Peyer's patch (tissue), 4 donors: ENCODE measurements around the gene ABI3. TPM values are rescaled to one million over a fixed set of nuclear protein-coding genes. Genes with fewer than 3 reads are reported as not detected.

Source experiments
- DNase-seq, 3 donors: peaks; one replicate each; pipeline ENCODE4 v3.0.0-alpha.2; 2017 to 2019
- H3K27ac ChIP-seq, 4 donors: fragments of 200-600 bp; sonication (generic); one replicate each; pipeline ENCODE4 v1.5.1; 2016 to 2019
- H3K27me3 ChIP-seq, 2 donors: fragments of 200-600 bp; sonication (generic); one replicate each; pipeline ENCODE4 v1.5.1; 2019
- H3K36me3 ChIP-seq, 3 donors: fragments of 200-600 bp; sonication (generic); one replicate each; pipeline ENCODE4 v1.5.1; 2016 to 2019
- H3K4me1 ChIP-seq, 4 donors: fragments of 200-600 bp; sonication (generic); one replicate each; pipeline ENCODE4 v1.5.1; 2016 to 2019
- H3K4me3 ChIP-seq, 4 donors: fragments of 200-600 bp; sonication (generic); 1 replicate in 3 of 4; 2 replicates in 1 of 4; pipeline ENCODE4 v1.5.1; 2016 to 2019; ENCODE audit warnings: mild to moderate bottlenecking in 1 of 4
- H3K9me3 ChIP-seq, 4 donors: fragments of 200-600 bp; sonication (generic); one replicate each; pipeline ENCODE4 v1.5.1; 2016 to 2019; ENCODE audit warnings: mild to moderate bottlenecking in 1 of 4
- POLR2A ChIP-seq, 2 donors: fragments of 450-650 bp; IDR thresholded peaks; one replicate each; pipeline ENCODE4 v1.5.1; 2017; ENCODE audit warnings: antibody characterized with exemption in 2 of 2, mild to moderate bottlenecking in 2 of 2, moderate library complexity in 2 of 2
- total RNA-seq, 4 donors: library from RNA; depleted of rRNA; stranded (reverse); fragments of >200 nt; gene quantifications; one replicate each; pipeline ENCODE4 v1.1.0, GENCODE V29; 2016
- TF ChIP-seq, protein P1 (sequence below), 6 experiments: fragments of 450-650 bp in 4 of 6; fragments of 200-600 bp in 2 of 6; sonication (generic) in 1 of 6; IDR thresholded peaks; one replicate each; pipeline ENCODE4 v1.5.1; 2017 to 2019; ENCODE audit warnings: antibody characterized with exemption in 6 of 6, mild to moderate bottlenecking in 3 of 6, moderate library complexity in 1 of 6

Gene ABI3
- total RNA-seq, 4 donors from 2014 or later, result 4.9 to 50.3 (median 8.9) TPM

DNA sequence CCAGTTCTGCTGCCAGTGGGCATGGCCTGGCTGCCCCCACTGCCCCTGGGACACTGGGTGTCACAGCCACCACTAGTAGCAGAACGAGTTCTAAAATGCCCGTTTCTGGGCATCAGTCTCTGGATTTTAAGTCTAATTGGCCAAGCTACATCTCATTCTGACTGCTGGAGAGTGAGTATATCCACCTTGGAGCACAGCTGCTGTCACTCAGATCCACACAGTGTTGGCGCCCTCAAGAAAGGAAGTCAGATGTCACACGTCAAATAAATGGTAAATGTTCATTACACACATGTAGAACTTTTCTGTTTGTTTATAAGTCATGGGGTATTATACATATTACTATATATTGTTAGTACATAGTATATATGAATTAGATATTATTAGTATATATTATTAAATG, 19.6 kb upstream of the ABI3 start:
- no peak for TF ChIP-seq POLR2A (IDR thresholded peaks at IDR 0.05)
- TF ChIP-seq, protein P1, sequence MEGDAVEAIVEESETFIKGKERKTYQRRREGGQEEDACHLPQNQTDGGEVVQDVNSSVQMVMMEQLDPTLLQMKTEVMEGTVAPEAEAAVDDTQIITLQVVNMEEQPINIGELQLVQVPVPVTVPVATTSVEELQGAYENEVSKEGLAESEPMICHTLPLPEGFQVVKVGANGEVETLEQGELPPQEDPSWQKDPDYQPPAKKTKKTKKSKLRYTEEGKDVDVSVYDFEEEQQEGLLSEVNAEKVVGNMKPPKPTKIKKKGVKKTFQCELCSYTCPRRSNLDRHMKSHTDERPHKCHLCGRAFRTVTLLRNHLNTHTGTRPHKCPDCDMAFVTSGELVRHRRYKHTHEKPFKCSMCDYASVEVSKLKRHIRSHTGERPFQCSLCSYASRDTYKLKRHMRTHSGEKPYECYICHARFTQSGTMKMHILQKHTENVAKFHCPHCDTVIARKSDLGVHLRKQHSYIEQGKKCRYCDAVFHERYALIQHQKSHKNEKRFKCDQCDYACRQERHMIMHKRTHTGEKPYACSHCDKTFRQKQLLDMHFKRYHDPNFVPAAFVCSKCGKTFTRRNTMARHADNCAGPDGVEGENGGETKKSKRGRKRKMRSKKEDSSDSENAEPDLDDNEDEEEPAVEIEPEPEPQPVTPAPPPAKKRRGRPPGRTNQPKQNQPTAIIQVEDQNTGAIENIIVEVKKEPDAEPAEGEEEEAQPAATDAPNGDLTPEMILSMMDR (IDR thresholded peaks at IDR 0.05), result no peak
- DNase-seq, result no peak
- Histone ChIP-seq H3K9me3 (no peaks in the 10 kb centered on the region), H3K27ac (peak overlapping the region in 2 of 4 donors; percentile 43 to 61), H3K36me3 (no peaks in the 10 kb centered on the region), H3K27me3 (no peaks in the 10 kb centered on the region), H3K4me3 (no peak overlapping the region), H3K4me1 (no peaks in the 10 kb centered on the region)

DNA sequence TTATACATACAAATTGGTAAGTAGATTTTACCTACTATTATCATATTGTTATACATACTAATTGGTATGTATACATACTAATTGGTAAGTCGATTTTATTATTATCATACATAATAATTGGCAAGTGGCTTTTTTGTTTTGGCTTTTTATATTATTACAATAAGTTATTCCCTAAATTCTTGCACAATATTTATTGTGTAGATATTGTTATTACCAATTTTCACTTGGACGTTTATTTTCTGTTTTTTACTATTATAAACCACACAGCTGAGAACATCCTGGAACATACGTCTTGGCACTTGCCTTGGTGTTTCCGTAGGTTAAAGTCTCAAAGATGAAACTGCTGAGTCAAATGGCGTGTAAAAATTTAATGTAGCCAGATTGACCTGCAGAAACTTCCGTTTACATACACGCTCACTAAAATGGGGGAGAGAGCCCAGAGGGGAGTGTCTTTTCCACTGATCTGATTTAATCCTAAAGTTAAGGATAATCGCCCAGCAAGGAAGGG, 19.0 kb upstream of the ABI3 start:
- no peak for DNase-seq
- Histone ChIP-seq H3K4me3 (peak overlapping the region; percentile 67 to 91 (median 78)), H3K27me3 (no peaks in the 10 kb centered on the region), H3K36me3 (no peaks in the 10 kb centered on the region), H3K4me1 (no peaks in the 10 kb centered on the region), H3K9me3 (no peaks in the 10 kb centered on the region), H3K27ac (peak overlapping the region; percentile 95 to 100 (median 98))
- TF ChIP-seq, protein P1 (IDR thresholded peaks at IDR 0.05), result peak in 1 of 6 experiments; percentile 27
- no peak for TF ChIP-seq POLR2A (IDR thresholded peaks at IDR 0.05)

DNA sequence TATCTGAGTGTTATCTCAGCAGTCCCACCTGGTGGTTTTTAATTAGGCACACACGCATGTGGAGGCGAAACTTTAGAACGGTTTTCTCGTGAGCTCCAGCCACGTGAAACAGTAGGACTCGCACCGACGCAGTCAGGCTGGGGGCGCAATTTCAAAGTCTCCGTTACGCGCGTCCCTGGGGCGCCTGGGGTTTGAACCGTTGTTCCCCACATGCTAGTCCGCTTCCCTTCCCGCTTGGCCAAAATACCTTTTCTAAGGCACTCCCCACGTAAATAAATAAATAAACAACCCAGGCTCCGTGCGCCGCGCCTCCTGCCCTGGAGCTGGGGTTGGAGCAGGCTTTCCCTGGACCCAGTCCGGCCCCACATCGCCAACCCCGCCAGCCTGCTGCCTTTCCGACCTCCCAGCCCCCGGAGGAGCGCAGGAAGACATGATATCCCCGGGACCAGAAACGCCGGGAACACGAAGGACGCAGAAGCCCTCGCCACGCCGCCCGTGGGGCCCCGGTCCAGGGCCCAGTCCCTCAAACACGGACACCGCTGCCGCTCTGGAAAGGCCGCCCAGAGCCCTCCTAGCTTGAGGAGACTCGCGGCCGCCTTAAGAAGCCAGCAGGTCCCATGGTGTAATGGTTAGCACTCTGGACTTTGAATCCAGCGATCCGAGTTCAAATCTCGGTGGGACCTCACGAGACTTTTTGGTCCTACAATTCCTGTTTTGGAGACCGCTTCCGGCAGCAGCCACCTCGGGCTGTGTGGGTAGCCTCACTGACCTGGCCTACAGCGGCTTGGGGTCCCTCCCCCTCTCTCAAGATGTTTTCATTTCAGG, 18.4 kb upstream of the ABI3 start:
- peak overlapping the region; percentile 95 to 100 (median 98) for H3K27ac ChIP-seq
- TF ChIP-seq, protein P1 (IDR thresholded peaks at IDR 0.05), result peak in 3 of 6 experiments; percentile 4 to 38 (median 14)
- TF ChIP-seq POLR2A (IDR thresholded peaks at IDR 0.05), result no peak
- H3K9me3 ChIP-seq, result no peaks in the 10 kb centered on the region
- H3K27me3 ChIP-seq, result no peaks in the 10 kb centered on the region
- H3K4me1 ChIP-seq, result no peaks in the 10 kb centered on the region
- peak; percentile 89 to 97 (median 97) for DNase-seq
- peak overlapping the region; percentile 67 to 91 (median 78) for H3K4me3 ChIP-seq
- H3K36me3 ChIP-seq, result no peaks in the 10 kb centered on the region

DNA sequence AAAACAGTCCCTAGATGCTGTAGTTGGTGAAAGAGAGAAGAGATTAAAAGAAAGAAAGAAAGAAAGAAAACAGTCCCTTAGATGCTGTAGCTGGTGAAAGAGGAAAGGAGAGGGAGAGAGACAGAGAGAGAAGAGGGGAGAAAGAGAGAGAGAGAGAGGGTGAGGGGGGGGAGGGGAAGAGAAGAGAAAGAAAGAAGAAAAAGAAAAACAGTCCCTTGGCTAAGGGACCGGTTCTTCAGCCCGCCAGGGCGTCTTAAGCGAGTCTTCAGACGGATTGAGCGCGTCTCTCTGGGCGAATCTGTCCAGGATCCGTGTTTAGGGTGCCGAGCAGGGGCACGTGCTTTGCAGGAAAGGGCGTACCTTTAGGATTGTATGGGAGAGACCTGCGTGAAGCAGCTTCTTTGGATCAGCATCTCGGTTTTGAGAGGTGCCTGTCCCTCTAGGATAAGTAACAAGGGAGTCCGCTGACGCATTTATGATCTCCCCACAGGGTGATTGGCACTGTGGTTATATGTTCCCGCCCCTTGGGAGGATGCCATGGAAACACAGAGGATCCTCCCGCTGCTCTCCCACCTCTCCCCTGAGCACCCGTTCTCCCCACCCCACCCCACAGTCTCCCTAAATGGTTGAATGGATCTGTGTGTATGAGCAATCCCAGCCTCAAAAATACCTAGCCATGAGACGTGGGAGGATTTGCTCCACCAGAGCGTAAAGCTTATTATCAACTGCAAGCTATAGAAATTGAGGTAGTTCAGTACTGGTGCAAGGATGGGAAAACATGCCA, 16.8 kb upstream of the ABI3 start:
- peak overlapping the region; percentile 17 to 98 (median 96) for H3K27ac ChIP-seq
- DNase-seq, result peak in 2 of 3 donors; percentile 62 to 77
- peak overlapping the region; percentile 67 to 91 (median 78) for H3K4me3 ChIP-seq
- no peaks in the 10 kb centered on the region for H3K9me3 ChIP-seq
- H3K36me3 ChIP-seq, result no peaks in the 10 kb centered on the region
- no peaks in the 10 kb centered on the region for H3K27me3 ChIP-seq
- H3K4me1 ChIP-seq, result no peaks in the 10 kb centered on the region
- TF ChIP-seq POLR2A (IDR thresholded peaks at IDR 0.05), result no peak
- TF ChIP-seq, protein P1 (IDR thresholded peaks at IDR 0.05), result no peak

DNA sequence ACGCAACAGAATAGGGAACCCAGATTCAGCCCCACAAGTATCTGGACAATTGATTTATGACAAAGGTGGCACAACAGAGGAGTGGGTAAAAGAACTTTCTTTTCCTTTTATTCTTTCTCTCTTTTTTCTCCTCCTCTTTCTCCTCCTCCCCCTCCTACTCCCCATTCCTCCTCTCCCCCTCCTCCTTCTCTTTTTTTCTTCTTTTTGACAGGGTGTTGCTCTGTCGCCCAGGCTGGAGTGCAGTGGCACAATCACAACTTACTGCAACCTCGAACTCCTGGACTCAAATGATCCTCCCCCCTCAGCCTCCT, 16.3 kb upstream of the ABI3 start:
- peak overlapping the region in 2 of 4 donors; percentile 97 to 98 for H3K27ac ChIP-seq
- H3K27me3 ChIP-seq, result no peaks in the 10 kb centered on the region
- DNase-seq, result no peak
- no peaks in the 10 kb centered on the region for H3K36me3 ChIP-seq
- H3K9me3 ChIP-seq, result no peaks in the 10 kb centered on the region
- no peak overlapping the region for H3K4me3 ChIP-seq
- no peak for TF ChIP-seq POLR2A (IDR thresholded peaks at IDR 0.05)
- TF ChIP-seq, protein P1 (IDR thresholded peaks at IDR 0.05), result no peak
- no peaks in the 10 kb centered on the region for H3K4me1 ChIP-seq
